ENCODE results near the gene RNASE9.
"Not testable (repeated sequence)": the region's sequence is repeated elsewhere in the genome, so short reads cannot be mapped to it uniquely, and the experiment has no call there.

GRCh38 chr14:20507537-20507936 is 53.3 kb downstream of the RNASE9 start:
- not testable (repeated sequence) for TF ChIP-seq CTCF (IDR thresholded peaks at IDR 0.05 in 4 of 5, conservative IDR thresholded peaks at IDR 0.05 in 1 of 5); POLR2A (IDR thresholded peaks at IDR 0.05)
